MM.1S (cell line): ENCODE measurements around the gene COL24A1.
"Not testable (repeated sequence)": the region's sequence is repeated elsewhere in the genome, so short reads cannot be mapped to it uniquely, and the experiment has no call there.

Experiments
- DNase-seq: peaks from one replicate; pipeline ENCODE4 v3.0.0-alpha.2; 2015
- H2AFZ ChIP-seq: fragments of 300-600 bp; sonication (generic); 2 replicates; pipeline ENCODE4 v1.6.0; 2016; ENCODE audit warnings: antibody characterized with exemption, low read length
- H3F3A ChIP-seq: fragments of 300-600 bp; sonication (generic); 2 replicates; pipeline ENCODE4 v1.6.1; 2016; ENCODE audit warnings: mild to moderate bottlenecking, antibody characterized with exemption, low read length, moderate library complexity, mixed read lengths; ENCODE audit not compliant: insufficient read depth
- H3K27ac ChIP-seq: fragments of 300-600 bp; sonication (generic); 2 replicates; pipeline ENCODE4 v1.5.1; 2016; ENCODE audit warnings: mild to moderate bottlenecking, low read length
- H3K27me3 ChIP-seq: fragments of 300-600 bp; sonication (generic); replicated peaks from 2 replicates; pipeline ENCODE4 v1.6.0; 2016; ENCODE audit warnings: low read length; ENCODE audit not compliant: insufficient read depth
- H3K36me3 ChIP-seq: fragments of 300-600 bp; sonication (generic); replicated peaks from 2 replicates; pipeline ENCODE4 v1.6.1; 2016; ENCODE audit warnings: mild to moderate bottlenecking, low read length, mixed read lengths; ENCODE audit not compliant: insufficient read depth
- H3K4me1 ChIP-seq: fragments of 300-600 bp; sonication (generic); 2 replicates; pipeline ENCODE4 v1.6.1; 2016; ENCODE audit warnings: low read length, mixed read lengths
- H3K4me2 ChIP-seq: fragments of 300-600 bp; sonication (generic); 2 replicates; pipeline ENCODE4 v1.6.0; 2016; ENCODE audit warnings: low read depth, low read length
- H3K4me3 ChIP-seq: fragments of 300-600 bp; sonication (generic); 2 replicates; pipeline ENCODE4 v1.5.1; 2016; ENCODE audit warnings: low read length, mixed read lengths
- H3K79me2 ChIP-seq: fragments of 300-600 bp; sonication (generic); 2 replicates; pipeline ENCODE4 v1.6.1; 2016; ENCODE audit warnings: mixed run types, low read length, mixed read lengths
- H3K9ac ChIP-seq: fragments of 300-600 bp; sonication (generic); 2 replicates; pipeline ENCODE4 v1.6.1; 2016; ENCODE audit warnings: low read length, mixed read lengths
- H3K9me2 ChIP-seq: fragments of 300-600 bp; sonication (generic); replicated peaks from 2 replicates; pipeline ENCODE4 v1.6.1; 2016; ENCODE audit warnings: mild to moderate bottlenecking, low read length, mixed read lengths; ENCODE audit not compliant: insufficient read depth
- H3K9me3 ChIP-seq: fragments of 300-600 bp; sonication (generic); replicated peaks from 2 replicates; pipeline ENCODE4 v1.6.1; 2016; ENCODE audit warnings: mild to moderate bottlenecking, low read length, mixed read lengths; ENCODE audit not compliant: insufficient read depth
- H4K20me1 ChIP-seq: fragments of 300-600 bp; sonication (generic); 2 replicates; pipeline ENCODE4 v1.6.1; 2016; ENCODE audit warnings: mild to moderate bottlenecking, low read length, moderate library complexity, mixed read lengths; ENCODE audit not compliant: insufficient read depth
- CTCF ChIP-seq: fragments of 300-600 bp; sonication (generic); IDR thresholded peaks from 2 replicates; pipeline ENCODE4 v1.5.1; 2016; ENCODE audit warnings: antibody characterized with exemption, low read length, mixed read lengths
- EZH2 ChIP-seq: fragments of 300-600 bp; sonication (generic); optimal IDR thresholded peaks from 2 replicates; pipeline ENCODE3; 2017; ENCODE audit warnings: low read depth, mild to moderate bottlenecking, antibody characterized with exemption, low read length, mixed read lengths
- EZH2phosphoT487 ChIP-seq: fragments of 300-600 bp; sonication (generic); IDR thresholded peaks from 2 replicates; pipeline ENCODE4 v1.6.1; 2018; ENCODE audit warnings: antibody characterized with exemption, low read length

COL24A1 gene

GRCh38 chr1:86114236-86114635 is 42.3 kb downstream of the COL24A1 start:
- no peak overlapping the region for H3K27ac ChIP-seq
- H3K9me3 ChIP-seq: no peaks in the 10 kb centered on the region

GRCh38 chr1:86111590-86111989 is 45.0 kb downstream of the COL24A1 start:
- not testable (repeated sequence) for H4K20me1 ChIP-seq, H3K4me3 ChIP-seq, H3K9me2 ChIP-seq, H3K79me2 ChIP-seq, H2AFZ ChIP-seq, DNase-seq, H3K27ac ChIP-seq, H3K36me3 ChIP-seq, H3K27me3 ChIP-seq, H3K9me3 ChIP-seq, H3K4me1 ChIP-seq, H3F3A ChIP-seq, H3K4me2 ChIP-seq, H3K9ac ChIP-seq

More at GRCh38 chr1:86114236-86114635, 42.3 kb downstream of the COL24A1 start:
- TF ChIP-seq EZH2 (no peak), EZH2phosphoT487 (no peak), CTCF (no peak)
- H2AFZ ChIP-seq: no peak overlapping the region
- H3F3A ChIP-seq: no peaks in the 10 kb centered on the region
- H3K9ac ChIP-seq: no peak overlapping the region
- no peak overlapping the region for H3K4me2 ChIP-seq
- peaks cover 9% of the 10 kb centered on the region for H3K4me1 ChIP-seq
- no peak overlapping the region for H3K4me3 ChIP-seq
- no peaks in the 10 kb centered on the region for H4K20me1 ChIP-seq
- no peaks in the 10 kb centered on the region for H3K9me2 ChIP-seq
- no peaks in the 10 kb centered on the region for H3K79me2 ChIP-seq
- no peaks in the 10 kb centered on the region for H3K36me3 ChIP-seq
- no peak for DNase-seq
- H3K27me3 ChIP-seq: no peaks in the 10 kb centered on the region

GRCh38 chr1:86110451-86111129 is 46.0 kb downstream of the COL24A1 start:
- DNase-seq: no peak
- Histone ChIP-seq H3F3A (no peaks in the 10 kb centered on the region), H4K20me1 (no peaks in the 10 kb centered on the region), H3K9ac (no peak overlapping the region), H3K27ac (no peak overlapping the region), H3K4me1 (no peaks in the 10 kb centered on the region), H3K79me2 (no peaks in the 10 kb centered on the region), H3K4me2 (no peak overlapping the region), H2AFZ (no peak overlapping the region), H3K9me2 (no peaks in the 10 kb centered on the region), H3K36me3 (no peaks in the 10 kb centered on the region), H3K27me3 (no peaks in the 10 kb centered on the region), H3K9me3 (no peaks in the 10 kb centered on the region), H3K4me3 (no peak overlapping the region)
- no peak for TF ChIP-seq EZH2phosphoT487
- TF ChIP-seq CTCF: no peak
- no peak for TF ChIP-seq EZH2

- H2AFZ ChIP-seq: no peak overlapping the region
Observed at GRCh38 chr1:86105533-86105866, 51.1 kb downstream of the COL24A1 start.

More at GRCh38 chr1:86105533-86105866, 51.1 kb downstream of the COL24A1 start:
- Histone ChIP-seq H3K9me2 (no peaks in the 10 kb centered on the region), H3K36me3 (no peaks in the 10 kb centered on the region), H3K79me2 (no peaks in the 10 kb centered on the region), H3K9ac (no peak overlapping the region), H3K4me1 (no peaks in the 10 kb centered on the region), H3K27ac (no peak overlapping the region), H3K27me3 (no peaks in the 10 kb centered on the region), H4K20me1 (no peaks in the 10 kb centered on the region), H3K4me3 (no peak overlapping the region), H3K9me3 (no peaks in the 10 kb centered on the region), H3K4me2 (no peak overlapping the region), H3F3A (no peaks in the 10 kb centered on the region)
- no peak for TF ChIP-seq EZH2
- TF ChIP-seq CTCF: no peak
- TF ChIP-seq EZH2phosphoT487: no peak
- DNase-seq: no peak
